DMS79 (cell line): ENCODE data around the gene TMEM217.
"Not testable (repeated sequence)": the region's sequence is repeated elsewhere in the genome, so short reads cannot be mapped to it uniquely, and the experiment has no call there.

Experiments used
- DNase-seq: peaks from one replicate; lab custom pipeline; 2025; lab: John Stamatoyannopoulos, UW

The TMEM217 gene

GRCh38 chr6:37257634-37258404 is at the start of gene TMEM217, which contains the start of gene TBC1D22B:
TMEM217 (minus strand) TSS chr6:37258144; CDS start chr6:37219030, 39,114 bp downstream.
TBC1D22B (plus strand) TSS chr6:37257772; CDS start chr6:37257918, 146 bp downstream.
- DNase-seq = peak; percentile 94

GRCh38 chr6:37307484-37307883 is 49.5 kb upstream of the TMEM217 start:
- DNase-seq = peak; percentile 35

DNA sequence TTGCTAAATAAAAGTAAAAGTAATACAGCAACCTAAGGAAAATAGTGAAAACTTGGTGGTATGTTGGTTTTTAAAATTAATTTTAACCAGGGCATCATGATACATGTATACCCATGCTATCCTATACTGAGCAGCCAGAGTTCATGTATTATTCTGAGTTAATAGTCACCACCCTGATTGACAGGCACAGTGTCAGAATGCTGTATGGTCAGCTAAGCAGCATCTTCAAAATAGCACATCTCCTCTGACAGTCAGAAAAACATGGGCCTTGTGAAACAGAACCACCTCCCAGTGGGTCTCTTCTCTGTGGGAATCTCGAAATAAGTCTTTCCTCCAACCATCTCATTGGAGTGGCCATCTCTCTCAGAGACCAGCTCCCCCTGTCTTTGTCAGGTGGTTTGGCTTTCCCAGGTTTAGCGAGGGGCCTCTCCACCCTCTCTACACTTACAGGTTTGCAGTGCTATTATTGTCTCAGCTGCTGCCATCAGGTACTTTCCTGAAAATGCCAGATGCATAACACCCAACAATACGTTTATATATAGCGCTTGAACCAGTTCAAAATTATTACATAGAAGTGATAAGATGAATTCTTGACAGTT is 48.8 kb upstream of the TMEM217 start:
- DNase-seq = peak; percentile 21

GRCh38 chr6:37305841-37306425 is 48.0 kb upstream of the TMEM217 start:
- no peak for DNase-seq

GRCh38 chr6:37304766-37305165 is 46.8 kb upstream of the TMEM217 start:
- no peak for DNase-seq

- no peak for DNase-seq
Observed at GRCh38 chr6:37303891-37304503, 46.1 kb upstream of the TMEM217 start.

DNA sequence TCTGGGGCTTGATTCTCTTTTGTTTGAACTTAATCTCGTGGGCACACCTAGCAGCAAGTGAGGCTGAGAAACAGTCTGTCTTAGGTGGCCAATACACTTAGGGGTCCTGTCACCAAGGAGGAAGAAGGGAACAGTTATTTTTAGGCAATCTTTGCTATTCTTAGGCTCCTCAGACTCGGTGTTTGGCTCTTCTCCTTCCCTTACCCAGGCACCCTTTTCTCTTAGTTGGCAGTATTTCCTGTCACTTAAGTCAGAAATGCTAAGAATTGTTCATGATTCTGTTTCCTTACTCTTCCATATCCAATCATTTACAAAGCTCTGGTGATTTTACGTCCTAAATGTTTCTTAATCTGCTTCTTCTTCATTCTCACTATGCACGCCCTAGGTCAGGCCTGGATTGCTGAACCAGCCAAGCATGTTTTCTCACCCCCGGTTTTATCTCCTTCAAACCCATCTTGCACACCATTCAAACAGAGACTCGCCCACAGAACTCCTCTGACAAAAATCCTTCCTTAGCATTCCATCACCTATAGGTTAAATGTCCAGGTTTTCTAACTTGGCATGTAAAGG is 45.2 kb upstream of the TMEM217 start:
- no peak for DNase-seq

- no peak for DNase-seq
Observed at GRCh38 chr6:37302086-37302686, 44.2 kb upstream of the TMEM217 start.

DNA sequence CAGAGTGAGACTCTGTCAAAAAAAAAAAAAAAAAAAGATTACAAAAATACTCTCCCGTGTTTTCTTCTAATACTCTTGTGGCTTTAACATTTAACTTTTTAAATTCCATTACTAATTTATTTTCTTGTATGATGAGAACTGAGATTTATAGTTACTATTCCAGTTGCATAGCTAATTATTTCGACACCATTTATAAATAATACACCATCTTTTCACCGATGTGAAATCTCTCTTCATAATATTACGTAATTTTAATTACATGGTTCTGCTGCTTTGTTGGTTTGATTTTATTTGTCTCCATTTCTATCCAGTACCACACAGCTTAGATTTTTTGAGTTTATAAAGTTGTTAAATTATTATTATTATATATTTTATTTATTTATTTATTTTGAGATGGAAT is 42.0 kb upstream of the TMEM217 start:
- DNase-seq = no peak

DNA sequence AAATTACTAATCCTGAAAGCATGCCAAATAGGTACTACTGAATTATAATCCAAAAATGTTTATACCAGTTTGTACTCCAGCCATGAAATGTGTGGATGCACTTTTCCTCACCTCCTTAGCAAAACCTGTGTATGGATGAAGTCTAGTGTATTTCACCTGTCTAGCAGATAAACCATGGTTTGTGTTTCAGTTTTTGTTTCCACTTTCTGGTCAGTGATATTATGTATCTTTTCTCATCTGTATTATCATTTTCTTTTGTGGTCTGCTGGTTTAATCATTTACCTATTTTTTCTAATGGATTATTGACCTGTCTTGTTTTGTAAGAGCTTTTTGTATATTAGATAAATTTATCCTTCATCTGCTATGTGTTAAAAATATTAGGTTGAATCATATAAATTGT is 41.0 kb upstream of the TMEM217 start:
- DNase-seq = no peak

- not testable (repeated sequence) for DNase-seq
Observed at GRCh38 chr6:37297637-37298036, 39.7 kb upstream of the TMEM217 start.

- no peak for DNase-seq
Observed at GRCh38 chr6:37293426-37293825, 35.5 kb upstream of the TMEM217 start.

DNA sequence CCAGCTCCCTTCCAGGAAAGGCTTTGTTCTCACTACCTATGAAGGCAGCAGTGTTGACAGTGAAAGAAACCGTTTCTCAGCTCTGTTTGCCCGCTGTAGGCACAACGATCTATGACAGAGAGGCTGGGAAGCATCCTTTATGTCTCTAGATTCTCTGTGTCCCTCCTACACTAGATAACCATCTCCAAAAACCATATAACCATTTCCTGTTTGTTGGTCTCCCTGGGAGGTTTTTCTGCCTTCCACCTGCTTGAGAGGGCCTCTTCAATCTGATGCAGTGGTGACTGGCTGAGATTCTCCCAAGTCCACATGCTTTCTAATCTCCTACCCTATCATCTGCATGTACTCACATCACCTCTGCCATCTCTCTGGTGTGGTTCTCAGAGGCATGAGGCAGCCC is 32.0 kb upstream of the TMEM217 start:
- DNase-seq = no peak

DNA sequence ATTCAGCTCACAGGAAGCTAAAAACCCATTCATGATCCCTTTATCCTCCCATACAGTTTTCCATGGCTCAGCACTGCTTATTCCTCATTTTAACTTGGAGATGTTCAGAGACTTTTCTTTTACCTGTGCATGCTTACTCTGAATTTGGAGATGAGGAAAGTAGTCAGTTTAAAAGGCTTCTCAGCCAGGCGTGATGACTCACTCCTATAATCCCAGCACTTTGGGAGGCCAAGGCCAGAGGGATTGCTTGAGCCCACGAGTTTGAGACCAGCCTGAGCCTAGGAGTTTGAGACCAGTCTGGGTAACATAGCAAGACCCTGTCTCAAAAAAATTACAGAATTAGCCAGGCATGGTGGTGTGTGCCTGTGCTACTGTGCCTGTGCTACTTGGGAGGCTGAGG is 30.3 kb upstream of the TMEM217 start:
- DNase-seq = no peak

GRCh38 chr6:37287519-37288157 is 29.7 kb upstream of the TMEM217 start:
- DNase-seq = no peak

DNA sequence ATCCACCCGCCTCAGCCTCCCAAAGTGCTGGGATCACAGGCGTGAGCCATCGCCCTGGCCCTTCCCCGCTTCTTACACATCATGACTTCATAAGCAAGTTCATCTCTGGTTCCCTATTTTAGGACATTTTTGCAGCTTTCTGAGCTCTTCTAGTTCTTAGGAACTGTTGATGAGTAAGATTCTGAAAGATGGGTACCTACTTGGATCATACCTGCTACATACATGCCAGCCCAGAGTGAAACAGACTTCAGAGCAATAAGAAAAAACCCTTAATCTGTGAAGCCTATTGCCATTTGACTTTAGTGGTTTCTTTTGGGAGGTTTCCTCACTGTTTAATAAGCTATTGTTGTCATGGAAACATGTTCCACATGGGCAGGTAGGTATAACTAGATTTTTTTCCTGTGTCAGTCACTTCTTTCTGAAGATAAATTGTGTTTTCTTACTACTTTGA is 27.9 kb upstream of the TMEM217 start:
- DNase-seq = no peak

DNA sequence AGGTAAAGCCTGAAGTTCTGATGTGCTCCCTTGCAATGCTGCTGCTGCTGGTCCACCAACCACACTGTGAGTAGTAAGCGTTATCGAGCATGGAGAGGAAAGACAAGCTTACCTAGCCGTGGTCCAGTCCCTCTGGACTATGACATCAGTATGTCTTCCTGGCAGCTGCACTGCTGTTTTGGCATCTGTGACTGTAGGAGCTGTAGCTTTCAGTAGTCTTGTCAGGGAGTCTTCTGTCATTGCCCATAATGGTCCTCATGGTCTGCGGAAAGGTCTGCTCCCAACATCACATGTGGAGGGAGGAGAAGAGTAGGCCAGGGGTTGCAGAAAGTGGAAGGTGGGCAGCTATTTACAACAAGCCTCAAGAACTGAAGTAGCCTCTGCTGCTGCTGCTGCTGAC is 26.8 kb upstream of the TMEM217 start:
- no peak for DNase-seq

DNA sequence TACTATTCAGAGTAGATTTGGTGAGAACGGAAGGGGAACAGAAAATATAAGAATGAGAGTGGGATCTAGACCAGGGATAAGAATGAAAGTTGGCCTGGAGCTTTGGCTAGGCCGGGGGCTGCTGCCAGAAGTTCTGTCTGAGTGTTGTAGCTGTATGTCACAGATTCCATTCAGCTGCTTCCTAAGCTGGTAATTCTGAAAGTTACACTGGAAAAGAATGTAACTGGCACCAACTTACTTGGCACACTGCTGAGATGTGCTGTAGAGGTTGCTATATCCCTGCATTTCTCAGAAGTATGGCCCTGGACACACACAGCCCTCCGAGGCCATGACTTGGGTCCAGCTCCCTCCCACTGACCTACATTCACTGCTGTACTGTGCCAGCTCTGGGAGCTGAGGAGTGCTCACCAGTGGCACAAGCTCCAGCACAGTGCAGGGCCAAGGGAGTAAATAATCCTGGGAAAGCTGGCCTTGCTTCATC is 25.8 kb upstream of the TMEM217 start:
- no peak for DNase-seq

- peak; percentile 57 for DNase-seq
Observed at GRCh38 chr6:37283268-37283667, 25.3 kb upstream of the TMEM217 start.

DNA sequence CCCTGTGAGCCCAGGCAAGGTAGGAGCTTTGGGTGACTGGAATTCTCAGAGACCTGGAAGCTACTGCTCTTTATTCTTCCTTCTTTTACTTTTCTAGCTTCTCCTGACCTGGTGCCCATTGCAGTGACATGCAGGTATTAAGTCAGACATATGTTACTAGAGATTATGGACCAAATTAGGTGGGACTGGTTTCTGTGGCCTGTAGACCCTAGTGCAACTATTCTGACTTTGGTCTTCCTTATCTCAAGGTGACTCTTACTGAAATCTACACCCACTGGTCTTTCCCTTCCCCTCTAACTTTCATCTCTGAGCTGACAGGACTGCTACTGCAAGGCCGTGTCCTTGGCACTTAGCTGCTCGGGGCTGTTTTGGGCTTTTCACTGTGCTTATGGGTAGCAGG is 24.4 kb upstream of the TMEM217 start:
- DNase-seq = no peak

DNA sequence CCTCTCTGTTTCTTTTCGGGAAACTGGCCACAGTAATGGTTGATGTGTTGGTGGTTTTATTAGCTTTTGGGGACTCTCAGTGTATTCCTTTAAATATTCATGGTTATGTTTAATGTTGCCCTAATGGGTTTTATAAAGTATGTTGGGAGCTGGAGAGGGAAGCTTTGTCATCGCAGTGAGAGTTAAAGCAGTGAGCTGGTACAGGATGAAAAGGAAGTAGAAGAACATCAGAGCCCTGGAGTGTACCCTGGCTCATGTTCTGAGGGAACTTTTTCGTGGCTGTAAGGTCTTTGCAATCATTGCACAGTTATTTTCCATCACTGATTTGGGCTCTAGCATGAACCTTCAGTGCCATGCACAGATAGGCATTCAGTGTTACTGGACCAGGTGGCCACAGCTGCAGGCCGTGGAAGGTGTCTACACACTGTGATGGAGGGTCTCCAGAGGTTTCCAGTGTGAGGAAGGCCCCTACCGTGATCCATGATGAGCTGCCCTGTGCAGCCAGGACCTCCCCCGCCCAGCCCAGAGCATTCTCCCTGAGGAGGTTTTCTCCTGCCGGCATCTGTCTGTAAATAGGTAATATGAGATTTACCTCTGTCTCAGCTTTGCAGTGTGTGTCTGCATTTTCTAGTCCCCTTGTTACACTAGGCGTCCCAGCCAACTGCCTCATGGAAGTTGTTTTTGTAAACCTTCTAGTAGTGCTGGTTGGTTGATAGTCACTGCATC is 22.4 kb upstream of the TMEM217 start:
- no peak for DNase-seq
